Type B pancreatic cell (in vitro differentiated cells): Measurements from ENCODE around the gene SLC6A9. TPM values are rescaled to one million over a fixed set of nuclear protein-coding genes. Genes with fewer than 3 reads are reported as not detected.
A peak's percentile ranks its signal among the peaks of the same experiment; 100 is the strongest.

ENCODE experiments used
- DNase-seq: peaks from one replicate; pipeline ENCODE4 v3.0.0; 2021; ENCODE audit warnings: mixed read lengths; ENCODE audit not compliant: unreplicated experiment; ENCODE audit errors: extremely low spot score
- H3K27ac Mint-ChIP-seq: 2 replicates; pipeline ENCODE4 v1.8.0; 2021; ENCODE audit warnings: mild to moderate bottlenecking, mixed read lengths
- H3K27me3 Mint-ChIP-seq: 2 replicates; pipeline ENCODE4 v1.8.0; 2021; ENCODE audit warnings: mixed read lengths
- H3K36me3 Mint-ChIP-seq: 2 replicates; pipeline ENCODE4 v1.8.0; 2021; ENCODE audit warnings: mixed read lengths
- H3K4me1 Mint-ChIP-seq: one replicate; pipeline ENCODE4 v1.8.0; 2021; ENCODE audit warnings: mixed read lengths; ENCODE audit not compliant: unreplicated experiment
- H3K4me3 Mint-ChIP-seq: 2 replicates; pipeline ENCODE4 v1.8.0; 2021; ENCODE audit warnings: mild to moderate bottlenecking, mixed read lengths
- H3K9me3 Mint-ChIP-seq: 2 replicates; pipeline ENCODE4 v1.8.0; 2021; ENCODE audit warnings: mixed read lengths
- total RNA-seq: library from RNA; stranded (reverse); gene quantifications from 2 replicates; pipeline ENCODE4 v1.2.1, GENCODE V29; 2021; ENCODE audit warnings: low replicate concordance
- TF ChIP-seq, protein P1 (sequence below): fragments of 200-600 bp; sonication (generic); conservative IDR thresholded peaks from 2 replicates; pipeline ENCODE4 v1.5.0; 2021; ENCODE audit warnings: antibody characterized with exemption, mild to moderate bottlenecking

SLC6A9 gene
- total RNA-seq, 1 donor from 2014 or later, result 21.0 TPM

DNA sequence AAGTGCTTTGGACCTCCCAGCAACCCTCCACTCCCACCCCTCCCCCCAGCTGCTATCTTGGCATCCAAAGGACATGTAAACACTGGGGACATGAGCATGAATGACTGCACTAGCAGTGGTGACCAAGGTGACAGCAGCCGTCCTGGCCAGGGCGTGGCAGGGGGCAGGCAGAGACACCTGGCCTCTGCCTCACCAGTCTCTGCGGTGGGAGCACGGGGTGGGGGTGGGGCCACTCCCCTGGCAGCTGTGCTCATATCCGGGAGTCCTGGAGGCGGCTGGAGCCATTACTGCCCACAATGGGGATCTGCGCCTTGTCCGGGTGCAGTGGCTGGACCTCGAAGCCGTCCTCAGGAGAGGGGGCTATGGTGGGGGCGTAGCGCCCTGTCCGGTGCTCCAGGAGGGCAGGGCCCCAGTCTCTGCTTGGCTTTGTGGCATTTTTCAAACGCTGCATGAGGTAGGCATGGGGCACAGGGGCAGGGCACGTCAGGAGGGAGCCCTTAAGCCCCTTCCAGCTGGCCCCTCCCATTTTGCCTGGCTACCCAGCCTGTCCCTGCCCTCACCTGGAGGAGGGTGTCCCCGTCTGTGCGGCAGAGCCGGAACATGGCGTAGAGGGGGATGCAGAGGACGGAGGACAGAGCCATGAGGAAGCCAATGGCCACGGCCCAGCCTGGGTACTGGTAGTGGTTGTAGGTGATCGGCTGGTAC, 33.8 kb downstream of the SLC6A9 start:
- no peak for DNase-seq
- no peak overlapping the region for H3K4me3 Mint-ChIP-seq
- H3K4me1 Mint-ChIP-seq, result peaks cover 5% of the 10 kb centered on the region
- TF ChIP-seq, protein P1, sequence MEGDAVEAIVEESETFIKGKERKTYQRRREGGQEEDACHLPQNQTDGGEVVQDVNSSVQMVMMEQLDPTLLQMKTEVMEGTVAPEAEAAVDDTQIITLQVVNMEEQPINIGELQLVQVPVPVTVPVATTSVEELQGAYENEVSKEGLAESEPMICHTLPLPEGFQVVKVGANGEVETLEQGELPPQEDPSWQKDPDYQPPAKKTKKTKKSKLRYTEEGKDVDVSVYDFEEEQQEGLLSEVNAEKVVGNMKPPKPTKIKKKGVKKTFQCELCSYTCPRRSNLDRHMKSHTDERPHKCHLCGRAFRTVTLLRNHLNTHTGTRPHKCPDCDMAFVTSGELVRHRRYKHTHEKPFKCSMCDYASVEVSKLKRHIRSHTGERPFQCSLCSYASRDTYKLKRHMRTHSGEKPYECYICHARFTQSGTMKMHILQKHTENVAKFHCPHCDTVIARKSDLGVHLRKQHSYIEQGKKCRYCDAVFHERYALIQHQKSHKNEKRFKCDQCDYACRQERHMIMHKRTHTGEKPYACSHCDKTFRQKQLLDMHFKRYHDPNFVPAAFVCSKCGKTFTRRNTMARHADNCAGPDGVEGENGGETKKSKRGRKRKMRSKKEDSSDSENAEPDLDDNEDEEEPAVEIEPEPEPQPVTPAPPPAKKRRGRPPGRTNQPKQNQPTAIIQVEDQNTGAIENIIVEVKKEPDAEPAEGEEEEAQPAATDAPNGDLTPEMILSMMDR, result no peak
- H3K27me3 Mint-ChIP-seq, result no peaks in the 10 kb centered on the region
- H3K27ac Mint-ChIP-seq, result no peak overlapping the region
- H3K36me3 Mint-ChIP-seq, result no peaks in the 10 kb centered on the region
- no peaks in the 10 kb centered on the region for H3K9me3 Mint-ChIP-seq

DNA sequence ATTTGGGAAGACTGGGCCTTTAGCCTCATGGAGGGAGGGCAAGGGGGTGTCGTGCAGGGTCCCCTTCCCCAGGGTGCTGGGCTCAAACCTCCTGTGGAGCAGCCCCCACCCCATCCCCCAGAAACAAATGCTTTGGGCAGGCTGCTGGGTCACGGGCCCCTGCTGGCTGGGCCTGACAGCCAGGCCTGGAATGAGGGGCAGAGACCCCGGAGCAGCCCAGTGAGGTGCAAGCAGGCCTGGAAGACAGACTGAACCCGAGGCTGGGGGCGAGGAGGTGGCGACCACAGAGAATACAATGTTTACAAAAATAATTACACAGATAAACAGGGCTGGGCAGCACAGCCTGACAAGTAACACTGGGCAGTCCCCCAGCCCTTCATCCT, 34.5 kb downstream of the SLC6A9 start:
- H3K27me3 Mint-ChIP-seq, result no peaks in the 10 kb centered on the region
- H3K4me1 Mint-ChIP-seq, result peaks cover 5% of the 10 kb centered on the region
- peak overlapping the region; percentile 46 for H3K27ac Mint-ChIP-seq
- H3K9me3 Mint-ChIP-seq, result no peaks in the 10 kb centered on the region
- TF ChIP-seq, protein P1, result no peak
- DNase-seq, result peak; percentile 66
- no peaks in the 10 kb centered on the region for H3K36me3 Mint-ChIP-seq
- H3K4me3 Mint-ChIP-seq, result no peak overlapping the region

DNA sequence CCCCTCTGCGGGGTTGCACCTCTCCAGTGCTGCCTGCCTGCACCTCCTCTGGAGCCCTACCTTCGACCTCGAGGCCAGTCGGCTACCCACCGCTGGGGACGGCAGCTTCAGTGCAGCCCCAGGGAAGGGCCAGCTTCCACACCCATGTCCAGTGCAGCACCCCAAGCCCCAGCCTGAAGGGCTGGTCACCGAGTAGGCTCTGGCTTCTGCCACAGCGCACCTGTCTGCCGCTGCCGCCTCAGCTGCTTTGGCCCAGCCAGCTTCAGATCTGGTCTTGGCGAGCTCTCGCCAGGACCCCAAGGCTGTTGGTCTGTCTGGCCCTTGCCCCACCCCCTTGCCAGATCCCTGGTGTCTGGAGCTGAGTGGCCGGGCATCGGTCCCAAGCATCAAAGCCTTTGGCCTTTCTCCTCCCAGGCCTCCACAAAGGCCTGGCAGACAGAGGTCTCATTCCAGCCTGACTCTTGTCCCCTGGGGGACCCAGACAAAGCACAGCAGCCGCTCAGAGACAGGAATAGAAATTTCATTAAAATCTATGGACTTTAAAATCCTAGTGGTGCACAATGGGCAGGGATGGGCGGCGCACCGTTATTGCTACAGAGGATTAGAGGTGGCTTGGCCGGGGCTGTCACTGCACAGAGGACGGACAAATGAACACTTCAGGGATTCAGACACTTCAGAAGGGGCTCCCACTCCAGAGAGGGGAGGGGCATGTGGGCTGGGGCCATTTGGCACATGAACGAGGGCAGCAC, 35.1 kb downstream of the SLC6A9 start:
- TF ChIP-seq, protein P1, result no peak
- Mint-ChIP-seq H3K4me3 (peak overlapping the region; percentile 52), H3K27ac (peak overlapping the region; percentile 46), H3K9me3 (no peaks in the 10 kb centered on the region), H3K4me1 (peaks cover 5% of the 10 kb centered on the region), H3K27me3 (no peaks in the 10 kb centered on the region), H3K36me3 (no peaks in the 10 kb centered on the region)
- DNase-seq, result no peak

DNA sequence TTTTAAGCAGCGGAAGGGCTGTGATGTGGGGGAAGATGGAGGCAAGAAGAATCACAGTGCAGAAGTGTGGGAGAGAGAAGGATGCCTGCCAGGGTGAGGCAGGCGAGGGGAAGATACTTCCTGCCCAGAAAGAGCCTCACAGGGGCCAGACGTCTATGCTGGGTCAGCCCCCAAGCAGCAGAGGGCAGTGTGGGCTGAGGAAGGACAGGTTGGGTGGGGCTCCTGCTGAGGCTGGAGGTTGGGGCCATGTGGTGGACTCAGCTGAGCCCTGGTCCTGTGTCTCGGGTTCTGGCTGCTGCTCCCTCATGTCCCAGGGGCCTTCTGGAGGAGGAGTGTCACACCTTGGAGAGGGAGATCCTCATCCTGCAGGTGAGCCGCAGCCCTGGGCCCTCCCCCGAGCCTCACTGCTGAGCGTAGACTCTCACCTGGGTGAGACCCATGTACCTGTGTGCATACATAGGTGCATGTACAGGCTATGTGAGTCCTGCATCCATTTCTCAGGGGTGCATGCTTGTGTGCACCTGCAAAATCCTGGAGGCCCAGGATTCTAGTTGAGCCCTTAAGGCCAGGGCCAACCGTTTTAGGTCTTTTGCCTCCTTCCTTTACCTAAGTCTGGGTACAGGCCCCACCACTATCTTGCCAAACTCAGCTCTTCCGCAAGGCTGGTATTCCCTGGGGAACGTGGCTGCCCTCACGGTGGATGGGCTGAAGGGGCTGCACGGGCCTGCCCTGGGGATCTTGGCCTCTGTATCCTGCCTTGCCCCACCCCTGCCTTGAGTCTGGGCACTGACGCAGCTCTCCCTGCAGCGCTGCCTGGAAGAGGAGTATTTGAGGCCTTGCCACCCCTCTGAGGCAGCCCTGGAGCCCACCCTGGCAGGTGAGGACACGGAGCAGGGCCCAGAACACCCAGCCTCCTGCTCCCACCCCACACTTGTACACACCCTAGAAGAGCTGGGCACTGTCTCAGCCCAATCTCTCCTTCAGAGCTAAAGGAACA, 36.2 kb downstream of the SLC6A9 start:
- Mint-ChIP-seq H3K27me3 (no peaks in the 10 kb centered on the region), H3K9me3 (no peaks in the 10 kb centered on the region), H3K4me3 (peak overlapping the region; percentile 34), H3K27ac (no peak overlapping the region), H3K4me1 (peaks cover 5% of the 10 kb centered on the region), H3K36me3 (no peaks in the 10 kb centered on the region)
- DNase-seq, result no peak
- TF ChIP-seq, protein P1, result peak; percentile 53

DNA sequence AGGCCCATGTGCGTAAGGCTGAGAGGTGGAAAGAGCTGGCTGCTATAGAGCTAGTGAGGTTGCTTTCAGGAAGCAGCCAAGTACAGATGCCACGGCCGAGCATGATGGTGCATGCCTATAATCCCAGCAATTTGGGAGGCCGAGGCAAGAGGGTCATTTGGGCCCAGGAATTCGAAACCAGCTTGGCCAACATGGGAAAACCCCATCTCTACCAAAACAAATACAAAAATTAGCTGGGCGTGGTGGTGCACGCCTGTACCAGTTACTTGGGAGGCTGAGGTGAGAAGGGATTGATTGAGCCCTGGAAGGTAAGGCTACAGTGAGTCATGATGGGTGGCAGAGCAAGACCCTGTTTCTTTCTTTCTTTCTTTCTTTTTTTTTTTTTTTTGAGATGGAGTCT, 37.2 kb downstream of the SLC6A9 start:
- Mint-ChIP-seq H3K27me3 (no peaks in the 10 kb centered on the region), H3K4me1 (peaks cover 5% of the 10 kb centered on the region), H3K4me3 (peak overlapping the region; percentile 9), H3K9me3 (no peaks in the 10 kb centered on the region), H3K36me3 (no peaks in the 10 kb centered on the region), H3K27ac (no peak overlapping the region)
- no peak for DNase-seq
- TF ChIP-seq, protein P1, result no peak
